Astrocyte of the cerebellum (primary cell): ENCODE results near the gene CCDC50.
A peak's percentile ranks its signal among the peaks of the same experiment; 100 is the strongest.

ENCODE experiments used
- DNase-seq: peaks from one replicate; pipeline ENCODE4 v3.0.0-alpha.2; 2011; ENCODE audit warnings: low read depth
- H3K4me3 ChIP-seq: 2 replicates; pipeline ENCODE4 v1.5.1; 2011; ENCODE audit warnings: mild to moderate bottlenecking, low read depth, low read length, moderate library complexity
- CTCF ChIP-seq: IDR thresholded peaks from 2 replicates; pipeline ENCODE4 v1.5.1; 2012; ENCODE audit warnings: low read length, low read depth, moderate library complexity, mild to moderate bottlenecking; ENCODE audit errors: missing control alignments
- in situ Hi-C: cut with HindIII; loops from 2 replicates; pipeline ENCODE4 v1.10.0; 2017; ENCODE audit warnings: low sequenced_read_pairs

The CCDC50 gene

GRCh38 chr3:191369616-191370010, 40.4 kb downstream of the CCDC50 start:
- H3K4me3 ChIP-seq: no peak overlapping the region
- no peak for TF ChIP-seq CTCF
- in situ Hi-C loops: no loop called here
- DNase-seq: no peak

- TF ChIP-seq CTCF: no peak
- DNase-seq: no peak
- in situ Hi-C loops: no loop called here
- H3K4me3 ChIP-seq: no peak overlapping the region
Measured at GRCh38 chr3:191372122-191372521, 42.9 kb downstream of the CCDC50 start.

GRCh38 chr3:191373327-191373726, 44.1 kb downstream of the CCDC50 start:
- no peak overlapping the region for H3K4me3 ChIP-seq
- TF ChIP-seq CTCF: no peak
- DNase-seq: no peak
- in situ Hi-C loops: no loop called here

DNA sequence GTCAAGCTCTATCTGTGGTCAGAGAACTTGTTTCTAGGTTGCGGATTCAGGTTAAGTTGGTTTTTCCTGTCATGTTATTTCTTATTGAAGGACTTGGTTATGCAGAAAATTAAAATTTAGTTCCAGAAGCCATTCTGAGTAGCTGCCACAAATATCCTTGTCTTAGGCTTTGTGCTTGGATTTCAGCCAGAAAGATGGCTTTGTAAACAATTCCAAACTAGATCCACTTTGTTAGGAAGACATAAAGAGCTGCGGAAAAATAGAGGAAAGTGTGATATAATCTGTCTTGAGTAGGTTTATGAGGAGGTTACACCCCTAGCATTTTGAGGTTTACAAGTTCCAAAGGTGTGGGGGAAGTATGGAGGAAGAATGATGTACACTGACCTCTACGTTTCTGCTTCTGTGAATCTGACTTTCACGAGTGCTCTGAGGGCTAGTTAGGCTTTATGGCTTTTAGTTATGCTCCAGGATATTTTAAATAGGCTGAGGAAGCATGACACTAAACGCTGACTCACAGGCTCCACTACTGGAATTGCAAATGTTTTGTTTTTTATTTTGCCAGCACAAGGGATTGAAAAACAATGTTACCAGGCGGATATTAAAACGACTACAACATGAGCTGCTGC, 47.4 kb downstream of the CCDC50 start:
- no peak overlapping the region for H3K4me3 ChIP-seq
- in situ Hi-C loops: no loop called here
- TF ChIP-seq CTCF: no peak
- peak; percentile 62 for DNase-seq

DNA sequence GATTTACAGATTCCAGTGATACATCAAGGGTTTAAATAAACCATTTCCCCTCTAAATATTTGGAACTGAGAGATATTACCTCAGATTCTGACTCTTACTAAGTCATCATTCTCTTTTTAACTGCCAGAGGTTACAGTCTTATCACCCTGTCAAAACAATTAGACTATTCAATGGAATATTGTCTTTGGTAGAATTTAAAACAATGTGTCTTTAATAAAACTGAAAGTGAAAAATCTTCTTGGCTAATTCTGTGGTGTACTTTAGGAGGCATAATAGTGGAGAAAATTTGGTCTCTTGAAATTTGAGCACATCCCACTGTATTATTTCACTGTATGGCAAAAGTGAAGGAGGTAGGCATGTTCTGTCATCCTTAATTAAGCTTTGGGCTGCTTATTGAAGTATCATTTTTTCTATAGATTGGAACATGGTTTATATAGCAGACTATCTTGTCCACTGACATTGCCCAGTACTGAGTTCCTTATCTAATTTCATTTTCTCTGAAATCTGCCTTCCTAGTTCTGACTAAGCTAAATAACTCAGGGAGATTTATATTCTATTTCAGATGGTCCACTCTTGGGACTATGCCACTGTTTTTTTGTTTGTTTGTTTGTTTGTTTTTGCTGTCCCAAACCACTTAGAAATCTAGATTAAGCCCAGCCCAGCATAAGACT, 49.1 kb downstream of the CCDC50 start:
- DNase-seq: no peak
- in situ Hi-C loops: no loop called here
- no peak overlapping the region for H3K4me3 ChIP-seq
- TF ChIP-seq CTCF: no peak

DNA sequence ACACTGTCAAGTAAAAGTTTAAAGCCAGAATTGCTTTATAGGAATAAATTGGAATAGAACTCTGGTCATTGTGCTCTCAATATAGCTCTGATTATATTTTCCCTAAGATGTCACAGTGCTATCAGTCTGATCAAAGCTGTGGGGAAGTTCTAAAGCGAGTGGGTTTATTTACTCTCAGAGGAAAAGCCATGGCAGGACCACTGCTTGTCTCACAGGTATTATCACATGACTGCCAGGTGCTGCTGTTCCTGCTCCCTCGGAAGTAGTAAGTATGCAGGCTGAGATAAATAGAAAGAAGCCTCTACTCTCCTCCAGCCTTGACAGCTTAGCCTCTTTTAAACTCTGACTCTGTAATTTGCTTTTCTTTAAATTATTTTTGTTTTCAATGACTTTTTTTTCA, 50.3 kb downstream of the CCDC50 start:
- in situ Hi-C loops: no loop called here
- H3K4me3 ChIP-seq: no peak overlapping the region
- TF ChIP-seq CTCF: no peak
- DNase-seq: no peak

DNA sequence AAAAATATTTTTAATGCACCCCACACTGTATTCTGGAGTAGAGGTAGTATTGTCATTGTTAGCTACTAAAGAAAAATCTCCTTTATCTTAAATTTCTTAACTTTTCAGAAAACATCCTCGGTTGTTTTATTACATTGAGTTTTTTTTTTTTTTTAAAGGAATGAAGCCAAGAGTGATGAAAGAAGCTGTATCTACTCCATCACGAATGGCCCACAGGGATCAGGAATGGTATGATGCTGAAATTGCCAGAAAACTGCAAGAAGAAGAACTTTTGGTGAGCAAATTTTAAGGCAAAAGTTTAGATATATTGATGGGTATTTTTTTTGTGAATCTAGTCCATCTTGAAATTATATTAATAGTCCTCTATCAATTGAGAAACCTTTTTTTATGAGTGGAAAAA, 50.8 kb downstream of the CCDC50 start:
- H3K4me3 ChIP-seq: no peak overlapping the region
- in situ Hi-C loops: no loop called here
- DNase-seq: no peak
- TF ChIP-seq CTCF: no peak
